ENCODE data around the gene TAC4. TPM values are rescaled to one million over a fixed set of nuclear protein-coding genes. Genes with fewer than 3 reads are reported as not detected.
"Not testable (repeated sequence)": the region's sequence is repeated elsewhere in the genome, so short reads cannot be mapped to it uniquely, and the experiment has no call there.

TAC4 gene
- polyA plus RNA-seq, 4 donors, result 0.24 TPM; not detected in 3

- no peak overlapping the region for H3K27ac ChIP-seq (ENCODE audit: low read depth in 1 of 3, low read length in 2 of 3)
Observed at GRCh38 chr17:49832840-49833599, 14.8 kb downstream of the TAC4 start.

DNA sequence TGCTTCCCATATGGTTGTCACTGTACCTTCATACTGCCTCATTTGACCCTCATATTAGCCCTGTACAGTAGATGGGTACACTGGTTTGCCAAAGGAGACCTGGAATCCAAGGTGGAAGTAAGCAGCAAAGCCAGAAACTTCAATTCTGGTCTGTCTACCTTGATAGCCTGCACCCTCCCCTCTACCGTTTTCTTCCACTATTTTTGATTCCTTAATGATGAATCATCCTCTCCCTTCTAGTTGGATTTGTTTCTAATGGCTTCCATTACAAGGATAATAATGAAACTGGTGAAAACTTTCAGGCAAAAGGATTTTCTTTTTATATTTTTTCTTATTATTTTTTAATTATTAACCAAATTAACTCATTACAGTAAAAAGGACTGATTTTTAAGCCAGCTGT lies 17.3 kb downstream of the TAC4 start:
- DNase-seq, result no peak
- no peaks in the 10 kb centered on the region for H3K4me1 ChIP-seq (ENCODE audit: control insufficient read depth in 3 of 3, insufficient read depth in 2 of 3, low read depth in 1 of 3, low read length in 2 of 3)
- no peaks in the 10 kb centered on the region for H3K9me3 ChIP-seq (ENCODE audit: control insufficient read depth in 2 of 2, insufficient read depth in 1 of 2, low read depth in 1 of 2, low read length in 1 of 2)
- peaks cover 17 to 40% (median 24%) of the 10 kb centered on the region in 3 donors for H3K36me3 ChIP-seq (ENCODE audit: control insufficient read depth in 3 of 3, insufficient read depth in 2 of 3, low read depth in 1 of 3, low read length in 3 of 3)
- no peak overlapping the region for H3K4me3 ChIP-seq (ENCODE audit: low read depth in 1 of 3, low read length in 3 of 3)
- no peaks in the 10 kb centered on the region for H3K27me3 ChIP-seq (ENCODE audit: control insufficient read depth in 3 of 3, insufficient read depth in 3 of 3, low read length in 3 of 3)
- WGBS, 3 donors, result 50 to 56% (median 51%) methylated on average over 1 of the region's 1 CpG
- no peak for FAIRE-seq
- no peak overlapping the region for H3K27ac ChIP-seq (ENCODE audit: low read depth in 1 of 3, low read length in 2 of 3)

More at GRCh38 chr17:49832840-49833599, 14.8 kb downstream of the TAC4 start:
- FAIRE-seq (no peak), DNase-seq (no peak)
- 62 to 90% (median 77%) methylated on average over 7 of the region's 7 CpGs for WGBS, 3 donors
- H3K4me1 ChIP-seq (ENCODE audit: control insufficient read depth in 3 of 3, insufficient read depth in 2 of 3, low read depth in 1 of 3, low read length in 2 of 3), result no peaks in the 10 kb centered on the region
- no peak overlapping the region for H3K4me3 ChIP-seq (ENCODE audit: low read depth in 1 of 3, low read length in 3 of 3)
- H3K27me3 ChIP-seq (ENCODE audit: control insufficient read depth in 3 of 3, insufficient read depth in 3 of 3, low read length in 3 of 3), result no peaks in the 10 kb centered on the region
- peaks cover 8 to 28% (median 11%) of the 10 kb centered on the region in 3 donors for H3K36me3 ChIP-seq (ENCODE audit: control insufficient read depth in 3 of 3, insufficient read depth in 2 of 3, low read depth in 1 of 3, low read length in 3 of 3)
- no peaks in the 10 kb centered on the region for H3K9me3 ChIP-seq (ENCODE audit: control insufficient read depth in 2 of 2, insufficient read depth in 1 of 2, low read depth in 1 of 2, low read length in 1 of 2)

DNA sequence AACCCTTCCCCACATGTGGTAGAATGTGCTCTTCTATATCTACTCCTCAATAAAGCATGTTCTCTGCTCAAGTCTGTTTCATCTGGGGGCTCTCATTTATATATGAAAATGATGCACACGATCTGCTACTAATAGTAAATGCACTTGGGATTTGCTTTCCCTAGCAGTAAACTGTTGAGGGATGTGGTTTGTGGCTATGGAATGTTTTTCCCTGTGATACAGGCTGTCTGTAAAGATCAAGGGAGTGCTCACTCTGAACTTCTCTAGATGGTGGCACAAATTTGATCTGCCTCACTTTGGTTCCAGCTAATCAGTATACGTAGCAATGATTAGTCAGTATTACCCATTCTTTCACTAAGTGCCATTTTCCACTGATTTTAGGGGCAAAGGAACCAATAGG lies 18.8 kb downstream of the TAC4 start:
- Histone ChIP-seq H3K27ac (ENCODE audit: low read depth in 1 of 3, low read length in 2 of 3) (no peak overlapping the region), H3K36me3 (ENCODE audit: control insufficient read depth in 3 of 3, insufficient read depth in 2 of 3, low read depth in 1 of 3, low read length in 3 of 3) (peaks cover 13 to 35% (median 29%) of the 10 kb centered on the region in 3 donors), H3K9me3 (ENCODE audit: control insufficient read depth in 2 of 2, insufficient read depth in 1 of 2, low read depth in 1 of 2, low read length in 1 of 2) (no peaks in the 10 kb centered on the region), H3K4me1 (ENCODE audit: control insufficient read depth in 3 of 3, insufficient read depth in 2 of 3, low read depth in 1 of 3, low read length in 2 of 3) (no peaks in the 10 kb centered on the region), H3K27me3 (ENCODE audit: control insufficient read depth in 3 of 3, insufficient read depth in 3 of 3, low read length in 3 of 3) (no peaks in the 10 kb centered on the region), H3K4me3 (ENCODE audit: low read depth in 1 of 3, low read length in 3 of 3) (peak overlapping the region in 1 of 3 donors; percentile 14)
- DNase-seq, result no peak
- WGBS, 3 donors, result 85 to 93% (median 87%) methylated on average over 2 of the region's 2 CpGs
- no peak for FAIRE-seq

GRCh38 chr17:49828325-49828724 lies 19.5 kb downstream of the TAC4 start:
- FAIRE-seq; H3K4me1 ChIP-seq (ENCODE audit: control insufficient read depth in 3 of 3, insufficient read depth in 2 of 3, low read depth in 1 of 3, low read length in 2 of 3); DNase-seq; H3K27me3 ChIP-seq (ENCODE audit: control insufficient read depth in 3 of 3, insufficient read depth in 3 of 3, low read length in 3 of 3); H3K9me3 ChIP-seq (ENCODE audit: control insufficient read depth in 2 of 2, insufficient read depth in 1 of 2, low read depth in 1 of 2, low read length in 1 of 2); H3K4me3 ChIP-seq (ENCODE audit: low read depth in 1 of 3, low read length in 3 of 3); H3K27ac ChIP-seq (ENCODE audit: low read depth in 1 of 3, low read length in 2 of 3): not testable (repeated sequence)
- H3K36me3 ChIP-seq (ENCODE audit: control insufficient read depth in 3 of 3, insufficient read depth in 2 of 3, low read depth in 1 of 3, low read length in 3 of 3), result peaks cover 13 to 32% (median 29%) of the 10 kb centered on the region in 3 donors
- 64 to 87% (median 76%) methylated on average over 2 of the region's 2 CpGs for WGBS, 3 donors

GRCh38 chr17:49825645-49826044 lies 22.2 kb downstream of the TAC4 start:
- Histone ChIP-seq H3K27me3 (ENCODE audit: control insufficient read depth in 3 of 3, insufficient read depth in 3 of 3, low read length in 3 of 3) (no peaks in the 10 kb centered on the region), H3K4me3 (ENCODE audit: low read depth in 1 of 3, low read length in 3 of 3) (no peak overlapping the region), H3K4me1 (ENCODE audit: control insufficient read depth in 3 of 3, insufficient read depth in 2 of 3, low read depth in 1 of 3, low read length in 2 of 3) (no peaks in the 10 kb centered on the region), H3K9me3 (ENCODE audit: control insufficient read depth in 2 of 2, insufficient read depth in 1 of 2, low read depth in 1 of 2, low read length in 1 of 2) (no peaks in the 10 kb centered on the region), H3K36me3 (ENCODE audit: control insufficient read depth in 3 of 3, insufficient read depth in 2 of 3, low read depth in 1 of 3, low read length in 3 of 3) (peaks cover 14 to 34% (median 27%) of the 10 kb centered on the region in 3 donors), H3K27ac (ENCODE audit: low read depth in 1 of 3, low read length in 2 of 3) (no peak overlapping the region)
- WGBS, 3 donors, result 72 to 95% (median 95%) methylated on average over 2 of the region's 2 CpGs
- FAIRE-seq, result no peak
- DNase-seq, result no peak

GRCh38 chr17:49823614-49824013 lies 24.3 kb downstream of the TAC4 start:
- DNase-seq, result no peak
- H3K36me3 ChIP-seq (ENCODE audit: control insufficient read depth in 3 of 3, insufficient read depth in 2 of 3, low read depth in 1 of 3, low read length in 3 of 3), result peaks cover 16 to 44% (median 24%) of the 10 kb centered on the region in 3 donors
- H3K4me1 ChIP-seq (ENCODE audit: control insufficient read depth in 3 of 3, insufficient read depth in 2 of 3, low read depth in 1 of 3, low read length in 2 of 3), result no peaks in the 10 kb centered on the region
- no peak for FAIRE-seq
- no peaks in the 10 kb centered on the region for H3K9me3 ChIP-seq (ENCODE audit: control insufficient read depth in 2 of 2, insufficient read depth in 1 of 2, low read depth in 1 of 2, low read length in 1 of 2)
- H3K27ac ChIP-seq (ENCODE audit: low read depth in 1 of 3, low read length in 2 of 3), result no peak overlapping the region
- H3K27me3 ChIP-seq (ENCODE audit: control insufficient read depth in 3 of 3, insufficient read depth in 3 of 3, low read length in 3 of 3), result no peaks in the 10 kb centered on the region
- 87 to 96% (median 92%) methylated on average over 2 of the region's 2 CpGs for WGBS, 3 donors
- no peak overlapping the region for H3K4me3 ChIP-seq (ENCODE audit: low read depth in 1 of 3, low read length in 3 of 3)

GRCh38 chr17:49822829-49823228 lies 25.0 kb downstream of the TAC4 start:
- no peak for FAIRE-seq
- Histone ChIP-seq H3K4me3 (ENCODE audit: low read depth in 1 of 3, low read length in 3 of 3) (no peak overlapping the region), H3K27me3 (ENCODE audit: control insufficient read depth in 3 of 3, insufficient read depth in 3 of 3, low read length in 3 of 3) (no peaks in the 10 kb centered on the region), H3K36me3 (ENCODE audit: control insufficient read depth in 3 of 3, insufficient read depth in 2 of 3, low read depth in 1 of 3, low read length in 3 of 3) (peaks cover 16 to 49% (median 24%) of the 10 kb centered on the region in 3 donors), H3K9me3 (ENCODE audit: control insufficient read depth in 2 of 2, insufficient read depth in 1 of 2, low read depth in 1 of 2, low read length in 1 of 2) (no peaks in the 10 kb centered on the region), H3K4me1 (ENCODE audit: control insufficient read depth in 3 of 3, insufficient read depth in 2 of 3, low read depth in 1 of 3, low read length in 2 of 3) (no peaks in the 10 kb centered on the region), H3K27ac (ENCODE audit: low read depth in 1 of 3, low read length in 2 of 3) (no peak overlapping the region)
- 51 to 55% (median 51%) methylated on average over 2 of the region's 2 CpGs for WGBS, 3 donors
- peak in 1 of 2 donors; percentile 12 for DNase-seq

DNA sequence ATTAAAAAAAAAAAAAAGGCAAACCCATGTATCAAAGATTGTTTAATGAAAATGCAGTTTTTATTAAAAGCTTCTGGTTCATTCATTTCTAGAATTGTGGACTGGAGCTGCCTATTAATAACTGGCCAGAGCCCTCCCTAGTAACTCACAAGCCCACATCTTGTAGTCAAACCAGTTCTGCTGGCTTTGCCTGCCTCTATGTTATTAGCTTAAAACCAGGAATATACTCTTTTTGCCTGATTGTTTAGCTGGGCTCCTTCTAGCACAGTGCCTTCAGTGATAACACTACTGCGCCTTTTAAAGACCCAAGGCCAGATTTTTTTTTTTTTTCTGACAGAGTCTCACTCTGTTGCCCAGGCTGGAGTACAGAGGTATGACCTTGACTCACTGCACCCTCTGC lies 26.0 kb downstream of the TAC4 start:
- Histone ChIP-seq H3K36me3 (ENCODE audit: control insufficient read depth in 3 of 3, insufficient read depth in 2 of 3, low read depth in 1 of 3, low read length in 3 of 3) (peaks cover 16 to 47% (median 27%) of the 10 kb centered on the region in 3 donors), H3K4me1 (ENCODE audit: control insufficient read depth in 3 of 3, insufficient read depth in 2 of 3, low read depth in 1 of 3, low read length in 2 of 3) (no peaks in the 10 kb centered on the region), H3K27me3 (ENCODE audit: control insufficient read depth in 3 of 3, insufficient read depth in 3 of 3, low read length in 3 of 3) (no peaks in the 10 kb centered on the region), H3K27ac (ENCODE audit: low read depth in 1 of 3, low read length in 2 of 3) (no peak overlapping the region), H3K4me3 (ENCODE audit: low read depth in 1 of 3, low read length in 3 of 3) (no peak overlapping the region), H3K9me3 (ENCODE audit: control insufficient read depth in 2 of 2, insufficient read depth in 1 of 2, low read depth in 1 of 2, low read length in 1 of 2) (no peaks in the 10 kb centered on the region)
- no peak for DNase-seq
- WGBS, 3 donors, result 72 to 88% (median 81%) methylated on average over 1 of the region's 1 CpG
- FAIRE-seq, result no peak

Data from small intestine (tissue), 7 donors.